ENCODE measurements around the gene SPRR1B.
"Not testable (repeated sequence)": the region's sequence is repeated elsewhere in the genome, so short reads cannot be mapped to it uniquely, and the experiment has no call there.

SPRR1B gene

GRCh38 chr1:153040950-153041631 lies 10.1 kb downstream of the SPRR1B start, which contains the start of gene SPRR2D:
Gene SPRR2D (minus strand): TSS chr1:153041120. CDS start chr1:153040346, 774 bp downstream.
- no peak within 1 kb of the TSS for H3K4me3 ChIP-seq (ENCODE audit: low read depth, low read length)
- TF ChIP-seq, protein P1, sequence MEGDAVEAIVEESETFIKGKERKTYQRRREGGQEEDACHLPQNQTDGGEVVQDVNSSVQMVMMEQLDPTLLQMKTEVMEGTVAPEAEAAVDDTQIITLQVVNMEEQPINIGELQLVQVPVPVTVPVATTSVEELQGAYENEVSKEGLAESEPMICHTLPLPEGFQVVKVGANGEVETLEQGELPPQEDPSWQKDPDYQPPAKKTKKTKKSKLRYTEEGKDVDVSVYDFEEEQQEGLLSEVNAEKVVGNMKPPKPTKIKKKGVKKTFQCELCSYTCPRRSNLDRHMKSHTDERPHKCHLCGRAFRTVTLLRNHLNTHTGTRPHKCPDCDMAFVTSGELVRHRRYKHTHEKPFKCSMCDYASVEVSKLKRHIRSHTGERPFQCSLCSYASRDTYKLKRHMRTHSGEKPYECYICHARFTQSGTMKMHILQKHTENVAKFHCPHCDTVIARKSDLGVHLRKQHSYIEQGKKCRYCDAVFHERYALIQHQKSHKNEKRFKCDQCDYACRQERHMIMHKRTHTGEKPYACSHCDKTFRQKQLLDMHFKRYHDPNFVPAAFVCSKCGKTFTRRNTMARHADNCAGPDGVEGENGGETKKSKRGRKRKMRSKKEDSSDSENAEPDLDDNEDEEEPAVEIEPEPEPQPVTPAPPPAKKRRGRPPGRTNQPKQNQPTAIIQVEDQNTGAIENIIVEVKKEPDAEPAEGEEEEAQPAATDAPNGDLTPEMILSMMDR (IDR thresholded peaks at IDR 0.05; ENCODE audit: low read depth, low read length) = no peak

GRCh38 chr1:153049211-153049610 lies 18.2 kb downstream of the SPRR1B start:
- no peak overlapping the region for H3K4me3 ChIP-seq (ENCODE audit: low read depth, low read length)
- TF ChIP-seq, protein P1 (IDR thresholded peaks at IDR 0.05; ENCODE audit: low read depth, low read length) = no peak

GRCh38 chr1:153056111-153056510 lies 25.1 kb downstream of the SPRR1B start:
- not testable (repeated sequence) for H3K4me3 ChIP-seq (ENCODE audit: low read depth, low read length)

DNA sequence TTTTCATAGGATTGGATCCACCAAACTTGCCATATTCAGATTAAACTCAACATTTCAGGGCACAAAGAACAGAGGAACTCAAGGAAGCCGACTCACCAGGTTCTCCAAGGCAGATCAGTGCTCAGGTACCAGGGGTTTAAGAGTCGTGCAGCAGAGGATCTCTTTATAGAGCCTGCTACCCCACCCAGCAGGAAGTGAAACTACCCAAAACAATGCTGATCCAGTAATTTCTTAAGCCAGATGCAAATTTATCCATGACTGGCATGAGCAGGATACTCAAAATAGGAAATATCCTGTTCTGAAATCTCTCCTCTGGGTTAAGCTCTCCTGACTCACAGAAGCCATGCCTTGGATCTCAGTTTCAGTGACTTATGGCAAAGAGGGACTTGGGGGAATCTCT lies 26.4 kb downstream of the SPRR1B start, which contains the start of gene SPRR2A:
TSS of gene SPRR2A (minus strand) at position 138 of the 400 bp plus-strand sequence. CDS start 777 bp downstream, outside the sequence.
- H3K4me3 ChIP-seq (ENCODE audit: low read depth, low read length) = no peak within 1 kb of the TSS
- TF ChIP-seq, protein P1 (IDR thresholded peaks at IDR 0.05; ENCODE audit: low read depth, low read length) = no peak

DNA sequence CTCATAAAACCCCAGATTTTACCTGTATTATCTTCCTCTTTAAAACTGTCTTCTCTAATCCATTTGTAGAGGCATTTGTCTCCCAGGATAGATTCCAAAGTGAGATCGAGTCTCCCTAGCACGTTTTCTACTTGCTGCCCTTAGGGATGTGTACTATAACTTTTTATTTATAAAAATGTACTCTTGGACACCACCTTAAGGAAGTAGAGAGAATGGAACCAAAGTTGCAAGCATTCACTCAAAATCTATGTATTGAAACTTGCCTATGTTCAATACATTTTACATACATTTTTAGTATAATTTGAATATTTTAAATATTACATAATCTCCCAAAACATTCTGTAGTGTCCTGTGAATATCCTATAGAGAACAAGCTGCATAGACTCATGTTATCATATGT lies 27.2 kb downstream of the SPRR1B start:
- TF ChIP-seq, protein P1 (IDR thresholded peaks at IDR 0.05; ENCODE audit: low read depth, low read length) = no peak
- H3K4me3 ChIP-seq (ENCODE audit: low read depth, low read length) = no peak overlapping the region

DNA sequence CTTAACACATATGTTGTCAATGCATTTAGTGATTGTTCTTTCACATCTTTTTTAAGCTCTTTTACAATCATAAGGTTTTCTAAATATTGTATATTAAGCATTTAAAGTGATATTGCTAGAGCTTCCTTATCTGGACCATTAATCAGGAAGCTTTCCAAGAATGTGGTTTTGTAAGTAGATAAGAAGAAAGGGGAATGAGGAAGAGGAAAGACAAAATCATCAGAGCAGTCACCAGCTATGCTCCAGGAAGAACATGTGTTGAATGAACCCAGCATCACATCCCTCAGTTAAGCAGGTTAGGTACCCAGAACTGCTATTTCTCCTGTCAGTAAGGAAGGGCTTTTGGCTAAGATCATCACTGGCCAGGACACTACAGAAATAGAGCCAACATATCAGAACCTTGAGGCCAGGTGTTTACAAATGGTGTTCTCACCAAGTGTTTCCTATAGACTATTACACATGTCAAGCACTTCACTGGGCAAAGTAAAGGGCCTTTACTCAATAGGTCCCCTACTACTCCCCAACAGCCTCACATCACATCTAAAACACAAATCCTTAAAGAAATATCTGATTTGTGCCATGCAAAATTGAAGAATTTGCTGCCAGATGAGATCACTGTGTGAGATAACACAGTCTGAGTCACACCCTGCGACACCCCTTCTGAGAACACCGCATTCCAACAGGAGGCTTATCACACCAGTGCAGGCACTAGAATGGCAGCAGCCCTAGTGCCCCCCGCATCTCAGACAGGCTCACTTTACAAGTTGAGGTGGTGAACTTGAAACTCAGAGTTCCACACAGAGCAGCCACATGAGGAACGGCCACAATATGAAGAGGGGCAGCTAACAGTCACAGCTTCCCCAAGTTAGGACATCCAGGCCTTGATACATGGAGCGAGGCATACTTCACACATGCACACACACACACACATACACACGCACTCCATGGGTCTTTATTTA lies 28.1 kb downstream of the SPRR1B start:
- TF ChIP-seq, protein P1 (IDR thresholded peaks at IDR 0.05; ENCODE audit: low read depth, low read length) = no peak

GRCh38 chr1:153070243-153070642 lies 39.2 kb downstream of the SPRR1B start:
- TF ChIP-seq, protein P1 (IDR thresholded peaks at IDR 0.05; ENCODE audit: low read depth, low read length) = no peak
- no peak overlapping the region for H3K4me3 ChIP-seq (ENCODE audit: low read depth, low read length)

More for the DNA sequence above, 28.1 kb downstream of the SPRR1B start:
- H3K4me3 ChIP-seq (ENCODE audit: low read depth, low read length) = no peak overlapping the region
